Activated CD4-positive, alpha-beta memory T cell treated with anti-CD3 and anti-CD28 coated beads for 36 hours (primary cell): ENCODE results near the gene CCDC9. TPM values are rescaled to one million over a fixed set of nuclear protein-coding genes. Genes with fewer than 3 reads are reported as not detected.
"Not testable (repeated sequence)": the region's sequence is repeated elsewhere in the genome, so short reads cannot be mapped to it uniquely, and the experiment has no call there.

Experiments
- CTCF ChIA-PET: fragments of 350-600 bp; sonication (Branson Sonifier 250); formaldehyde crosslinking; loops from one replicate; lab custom pipeline; 2021; ENCODE audit warnings: antibody characterized with exemption, inconsistent platforms; lab: Charles Lee
- POLR2A ChIA-PET: fragments of 350-600 bp; sonication (Branson Sonifier 250); formaldehyde crosslinking; loops from one replicate; lab custom pipeline; 2021; ENCODE audit warnings: antibody characterized with exemption; lab: Charles Lee
- DNase-seq: peaks from one replicate; pipeline ENCODE4 v3.0.0-alpha.2; 2020
- H3K27ac Mint-ChIP-seq: one replicate; pipeline ENCODE4 v1.8.0; 2021; ENCODE audit warnings: mixed read lengths
- H3K27me3 Mint-ChIP-seq: one replicate; pipeline ENCODE4 v1.8.0; 2021; ENCODE audit warnings: mixed read lengths
- H3K36me3 Mint-ChIP-seq: one replicate; pipeline ENCODE4 v1.8.0; 2021; ENCODE audit warnings: mixed read lengths
- H3K4me1 Mint-ChIP-seq: one replicate; pipeline ENCODE4 v1.8.0; 2021; ENCODE audit warnings: low read depth, mixed read lengths
- H3K4me3 Mint-ChIP-seq: one replicate; pipeline ENCODE4 v1.8.0; 2021; ENCODE audit warnings: mild to moderate bottlenecking, mixed read lengths
- H3K9me3 Mint-ChIP-seq: one replicate; pipeline ENCODE4 v1.8.0; 2021; ENCODE audit warnings: mixed read lengths
- intact Hi-C: fragments of 100-400 bp; cut with micrococcal nuclease; formaldehyde crosslinking; loops from one replicate; pipeline ENCODE4 v1.15.1; 2023
- total RNA-seq, 2 experiments: library from RNA; stranded (reverse); gene quantifications; one replicate each; pipeline ENCODE4 v1.2.3, GENCODE V29; 2021

The CCDC9 gene
- total RNA-seq, 2 experiments from 2014 or later, result 32.7 to 39.1 TPM

- Mint-ChIP-seq H3K36me3 (peaks cover 11% of the 10 kb centered on the region), H3K9me3 (no peaks in the 10 kb centered on the region), H3K4me3 (peak overlapping the region; percentile 69), H3K4me1 (peaks cover 21% of the 10 kb centered on the region), H3K27me3 (no peaks in the 10 kb centered on the region), H3K27ac (peak overlapping the region; percentile 34)
- no peak for DNase-seq
- intact Hi-C loops, result no loop called here
- ChIA-PET CTCF (interaction anchor here (1.0 to 3.9 kb wide), 8 partner anchors 9 to 263 kb away, joined by 3 to 29 read pairs (median 4); partner anchors contain the start of gene DHX34), POLR2A (interaction anchor here (0.6 to 3.4 kb wide), 4 partner anchors 9 to 240 kb away, joined by 3 to 38 read pairs (median 4); partner anchors contain the start of gene CCDC9)
Measured at GRCh38 chr19:47275791-47276461, 19.6 kb downstream of the CCDC9 start.

GRCh38 chr19:47276513-47276912 lies 20.2 kb downstream of the CCDC9 start:
- H3K27me3 Mint-ChIP-seq, H3K4me3 Mint-ChIP-seq, H3K9me3 Mint-ChIP-seq, intact Hi-C loops, H3K36me3 Mint-ChIP-seq, DNase-seq, H3K27ac Mint-ChIP-seq: not testable (repeated sequence)
- H3K4me1 Mint-ChIP-seq, result peaks cover 21% of the 10 kb centered on the region
- CTCF ChIA-PET, result interaction anchor here (1.0 to 3.9 kb wide), 4 partner anchors 9 to 264 kb away, joined by 3 to 29 read pairs (median 9); partner anchors contain the start of gene DHX34
- POLR2A ChIA-PET, result interaction anchor here (1.9 to 3.4 kb wide), 2 partner anchors 20 to 50 kb away, joined by 4 to 38 read pairs; partner anchors contain the start of gene CCDC9

GRCh38 chr19:47280183-47280797 lies 24.0 kb downstream of the CCDC9 start:
- Mint-ChIP-seq H3K27me3 (no peaks in the 10 kb centered on the region), H3K27ac (no peak overlapping the region), H3K4me1 (peaks cover 13% of the 10 kb centered on the region), H3K4me3 (no peak overlapping the region), H3K9me3 (no peaks in the 10 kb centered on the region), H3K36me3 (peaks cover 9% of the 10 kb centered on the region)
- ChIA-PET POLR2A (interaction anchor here (0.7 kb wide), 2 partner anchors 259 to 366 kb away, joined by 3 to 6 read pairs; no protein-coding TSS in a partner anchor), CTCF (interaction anchor here (1.4 to 1.7 kb wide), 2 partner anchors 12 to 69 kb away, joined by 4 to 5 read pairs; partner anchors contain the start of gene DHX34)
- intact Hi-C loops, result no loop called here
- peak; percentile 77 for DNase-seq

- Mint-ChIP-seq H3K36me3 (peaks cover 3% of the 10 kb centered on the region), H3K9me3 (no peaks in the 10 kb centered on the region), H3K27ac (no peak overlapping the region), H3K27me3 (no peaks in the 10 kb centered on the region), H3K4me1 (peaks cover 6% of the 10 kb centered on the region), H3K4me3 (no peak overlapping the region)
- CTCF ChIA-PET, result interaction anchor here (0.6 to 4.0 kb wide), 7 partner anchors 8 to 271 kb away, joined by 3 to 29 read pairs (median 5); partner anchors contain the start of gene INAFM1
- DNase-seq, result no peak
- intact Hi-C loops, result no loop called here
- POLR2A ChIA-PET, result no interaction called here
Measured at GRCh38 chr19:47283405-47284059, 27.2 kb downstream of the CCDC9 start.

GRCh38 chr19:47284324-47284899 lies 28.1 kb downstream of the CCDC9 start:
- intact Hi-C loops, result no loop called here
- H3K4me3 Mint-ChIP-seq, result no peak overlapping the region
- no peaks in the 10 kb centered on the region for H3K9me3 Mint-ChIP-seq
- ChIA-PET POLR2A (interaction anchor here (1.2 kb wide), 1 partner anchor 9 kb away, joined by 4 read pairs; no protein-coding TSS in a partner anchor), CTCF (interaction anchor here (0.6 to 4.0 kb wide), 17 partner anchors 8 to 385 kb away, joined by 3 to 29 read pairs (median 4); partner anchors contain the start of genes DHX34 and INAFM1)
- peaks cover 3% of the 10 kb centered on the region for H3K36me3 Mint-ChIP-seq
- H3K4me1 Mint-ChIP-seq, result peaks cover 10% of the 10 kb centered on the region
- no peak overlapping the region for H3K27ac Mint-ChIP-seq
- DNase-seq, result no peak
- H3K27me3 Mint-ChIP-seq, result no peaks in the 10 kb centered on the region

GRCh38 chr19:47296036-47296435 lies 39.7 kb downstream of the CCDC9 start:
- no peak overlapping the region for H3K4me3 Mint-ChIP-seq
- peaks cover 2% of the 10 kb centered on the region for H3K4me1 Mint-ChIP-seq
- H3K27ac Mint-ChIP-seq, result no peak overlapping the region
- ChIA-PET POLR2A (no interaction called here), CTCF (interaction anchor here (0.6 to 8.2 kb wide), 12 partner anchors 10 to 132 kb away, joined by 3 to 89 read pairs (median 4); partner anchors contain the start of genes C5AR1 and DHX34)
- H3K27me3 Mint-ChIP-seq, result no peaks in the 10 kb centered on the region
- H3K36me3 Mint-ChIP-seq, result no peaks in the 10 kb centered on the region
- no peaks in the 10 kb centered on the region for H3K9me3 Mint-ChIP-seq
- intact Hi-C loops, result loop anchor here (1.0 to 5.0 kb wide), 3 partner anchors 95 to 411 kb away; no protein-coding TSS in a partner anchor
- peak; percentile 79 for DNase-seq

- CTCF ChIA-PET, H3K9me3 Mint-ChIP-seq, H3K4me3 Mint-ChIP-seq, H3K4me1 Mint-ChIP-seq, intact Hi-C loops, H3K27me3 Mint-ChIP-seq, H3K36me3 Mint-ChIP-seq, DNase-seq, H3K27ac Mint-ChIP-seq: not testable (repeated sequence)
- POLR2A ChIA-PET, result interaction anchor here (0.6 kb wide), 1 partner anchor 109 kb away, joined by 3 read pairs; no protein-coding TSS in a partner anchor
Measured at GRCh38 chr19:47300867-47301266, 44.5 kb downstream of the CCDC9 start.

- POLR2A ChIA-PET, result interaction anchor here (0.6 kb wide), 1 partner anchor 298 kb away, joined by 6 read pairs; no protein-coding TSS in a partner anchor
- intact Hi-C loops, result no loop called here
- H3K9me3 Mint-ChIP-seq, result no peaks in the 10 kb centered on the region
- DNase-seq, result no peak
- H3K4me3 Mint-ChIP-seq, result no peak overlapping the region
- H3K27ac Mint-ChIP-seq, result no peak overlapping the region
- peaks cover 4% of the 10 kb centered on the region for H3K27me3 Mint-ChIP-seq
- CTCF ChIA-PET, result no interaction called here
- no peaks in the 10 kb centered on the region for H3K36me3 Mint-ChIP-seq
- peaks cover 8% of the 10 kb centered on the region for H3K4me1 Mint-ChIP-seq
Measured at GRCh38 chr19:47302249-47302648, 45.9 kb downstream of the CCDC9 start.

GRCh38 chr19:47303966-47304365 lies 47.6 kb downstream of the CCDC9 start:
- no peak for DNase-seq
- POLR2A ChIA-PET, result no interaction called here
- H3K4me3 Mint-ChIP-seq, result no peak overlapping the region
- peaks cover 4% of the 10 kb centered on the region for H3K27me3 Mint-ChIP-seq
- intact Hi-C loops, result no loop called here
- peaks cover 8% of the 10 kb centered on the region for H3K4me1 Mint-ChIP-seq
- no peaks in the 10 kb centered on the region for H3K9me3 Mint-ChIP-seq
- no peaks in the 10 kb centered on the region for H3K36me3 Mint-ChIP-seq
- CTCF ChIA-PET, result interaction anchor here (1.0 to 4.3 kb wide), 4 partner anchors 8 to 87 kb away, joined by 4 to 25 read pairs (median 6); no protein-coding TSS in a partner anchor
- no peak overlapping the region for H3K27ac Mint-ChIP-seq

GRCh38 chr19:47305309-47305751 lies 49.0 kb downstream of the CCDC9 start:
- DNase-seq, result peak; percentile 62
- Mint-ChIP-seq H3K27ac (no peak overlapping the region), H3K4me3 (no peak overlapping the region), H3K9me3 (no peaks in the 10 kb centered on the region), H3K36me3 (no peaks in the 10 kb centered on the region), H3K27me3 (peaks cover 5% of the 10 kb centered on the region), H3K4me1 (peaks cover 8% of the 10 kb centered on the region)
- intact Hi-C loops, result no loop called here
- ChIA-PET POLR2A (interaction anchor here (0.6 kb wide), 1 partner anchor 379 kb away, joined by 3 read pairs; no protein-coding TSS in a partner anchor), CTCF (interaction anchor here (0.7 to 4.3 kb wide), 16 partner anchors 8 to 408 kb away, joined by 3 to 25 read pairs (median 4); partner anchors contain the start of genes DHX34, EHD2 and INAFM1)

GRCh38 chr19:47306303-47306702 lies 50.0 kb downstream of the CCDC9 start:
- ChIA-PET CTCF (interaction anchor here (0.8 to 4.3 kb wide), 5 partner anchors 11 to 127 kb away, joined by 3 to 25 read pairs (median 8); partner anchors contain the start of gene DHX34), POLR2A (no interaction called here)
- Mint-ChIP-seq H3K27me3 (peaks cover 7% of the 10 kb centered on the region), H3K4me3 (no peak overlapping the region), H3K9me3 (no peaks in the 10 kb centered on the region), H3K36me3 (no peaks in the 10 kb centered on the region), H3K4me1 (peaks cover 8% of the 10 kb centered on the region), H3K27ac (no peak overlapping the region)
- no peak for DNase-seq
- intact Hi-C loops, result no loop called here
